Endothelial cell of hepatic sinusoid (primary cell): ENCODE data around the gene KLHL4.
"Not testable (repeated sequence)": the region's sequence is repeated elsewhere in the genome, so short reads cannot be mapped to it uniquely, and the experiment has no call there.

Experiments used
- in situ Hi-C: cut with HindIII; loops from 2 replicates; pipeline ENCODE4 v1.10.0; 2017; ENCODE audit warnings: low sequenced_read_pairs

Gene KLHL4

DNA sequence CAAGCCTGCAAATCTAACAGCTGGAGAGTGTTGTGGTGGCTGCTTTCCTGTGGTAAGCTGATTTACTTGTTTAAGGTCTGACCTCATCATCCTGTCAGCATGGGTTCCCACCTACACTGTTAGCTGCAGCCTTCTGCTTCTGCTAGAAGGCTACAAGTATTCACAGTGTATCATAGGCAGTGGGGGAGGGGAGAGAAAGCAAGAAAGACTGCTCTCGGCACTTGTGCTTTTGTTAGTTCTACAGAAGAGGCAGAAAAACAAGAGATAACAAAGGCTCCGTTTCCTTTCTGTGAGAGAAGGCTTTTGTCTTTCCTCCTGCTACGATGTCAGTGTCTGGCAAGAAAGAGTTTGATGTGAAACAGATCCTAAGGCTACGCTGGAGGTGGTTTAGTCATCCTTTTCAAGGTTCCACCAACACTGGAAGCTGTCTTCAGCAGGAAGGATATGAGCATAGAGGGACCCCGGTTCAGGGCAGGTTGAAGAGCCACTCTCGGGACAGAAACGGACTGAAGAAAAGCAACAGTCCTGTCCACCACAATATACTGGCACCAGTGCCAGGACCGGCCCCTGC is at the start of gene KLHL4:
TSS of gene KLHL4 (plus strand) at position 232 of the 571 bp plus-strand sequence. CDS start at position 324, 92 bp downstream.
- in situ Hi-C loops: no loop called here

- in situ Hi-C loops: no loop called here
Observed at GRCh38 chrX:87468941-87469340, 48.7 kb upstream of the KLHL4 start.

GRCh38 chrX:87475793-87476192 is 41.8 kb upstream of the KLHL4 start:
- in situ Hi-C loops: no loop called here

GRCh38 chrX:87478703-87479102 is 38.9 kb upstream of the KLHL4 start:
- in situ Hi-C loops: not testable (repeated sequence)

- in situ Hi-C loops: no loop called here
Observed at GRCh38 chrX:87489071-87489470, 28.5 kb upstream of the KLHL4 start.

- in situ Hi-C loops: no loop called here
Observed at GRCh38 chrX:87515836-87516235, 1.8 kb upstream of the KLHL4 start.

- in situ Hi-C loops: no loop called here
Observed at GRCh38 chrX:87516717-87517121, 883 bp upstream of the KLHL4 start.

- in situ Hi-C loops: no loop called here
Observed at GRCh38 chrX:87518504-87518903, 902 bp downstream of the KLHL4 start.

DNA sequence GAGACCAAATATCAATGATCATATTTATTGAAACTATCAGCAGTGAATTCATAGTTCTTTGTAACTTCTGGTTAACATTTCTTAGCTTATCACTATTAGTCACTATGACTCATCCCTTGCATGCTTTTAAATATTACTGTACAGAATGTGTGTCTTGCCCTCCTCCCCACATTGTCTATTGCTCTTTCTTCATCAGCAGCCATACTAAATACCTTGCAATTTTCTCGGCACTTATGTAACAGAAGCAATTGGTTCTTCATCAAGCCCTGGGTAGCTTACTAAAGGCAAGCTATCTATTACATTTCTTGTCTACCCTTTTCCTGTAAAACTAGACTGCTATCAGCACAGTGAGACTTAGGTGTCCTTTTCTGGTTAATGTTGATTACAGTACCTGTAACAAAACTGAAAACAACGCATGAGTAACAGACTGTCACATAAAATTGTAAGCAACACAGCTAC is 8.2 kb downstream of the KLHL4 start:
- in situ Hi-C loops: no loop called here

DNA sequence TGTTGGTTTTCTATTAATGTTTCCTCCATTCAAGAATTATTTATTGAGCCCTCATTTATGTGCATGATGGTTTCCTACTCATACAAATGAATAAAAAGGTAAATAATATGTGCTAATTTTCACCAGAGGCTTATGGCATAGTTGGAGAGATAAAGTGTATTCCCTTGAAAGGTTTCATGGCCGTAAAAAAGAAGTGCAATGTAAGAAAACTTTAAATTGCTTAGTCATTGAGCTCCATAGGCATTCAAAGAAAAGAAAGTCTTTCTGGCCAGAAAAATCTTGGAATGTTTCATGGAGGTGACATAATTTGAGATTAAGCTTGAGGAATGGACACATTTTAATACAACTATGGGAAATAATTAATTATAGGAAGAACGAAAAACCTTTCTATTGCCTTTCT is 8.7 kb downstream of the KLHL4 start:
- in situ Hi-C loops: no loop called here

DNA sequence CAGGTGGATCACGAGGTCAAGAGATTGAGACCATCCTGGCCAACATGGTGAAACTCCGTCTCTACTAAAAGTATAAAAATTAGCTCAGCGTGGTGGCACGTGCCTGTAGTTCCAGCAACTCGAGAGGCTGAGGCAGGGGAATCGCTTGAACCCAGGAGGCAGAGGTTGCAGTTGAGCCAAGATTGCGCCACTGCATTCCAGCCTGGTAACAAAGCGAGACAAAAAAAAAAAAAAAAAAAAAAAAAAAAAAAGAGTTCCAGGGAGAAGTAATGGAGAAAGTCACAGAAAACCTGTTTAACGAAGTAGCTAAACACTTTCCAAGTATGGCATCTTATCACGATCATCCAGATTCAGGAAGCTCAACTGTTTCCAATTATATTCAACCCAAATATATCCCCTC is 10.9 kb downstream of the KLHL4 start:
- in situ Hi-C loops: no loop called here

DNA sequence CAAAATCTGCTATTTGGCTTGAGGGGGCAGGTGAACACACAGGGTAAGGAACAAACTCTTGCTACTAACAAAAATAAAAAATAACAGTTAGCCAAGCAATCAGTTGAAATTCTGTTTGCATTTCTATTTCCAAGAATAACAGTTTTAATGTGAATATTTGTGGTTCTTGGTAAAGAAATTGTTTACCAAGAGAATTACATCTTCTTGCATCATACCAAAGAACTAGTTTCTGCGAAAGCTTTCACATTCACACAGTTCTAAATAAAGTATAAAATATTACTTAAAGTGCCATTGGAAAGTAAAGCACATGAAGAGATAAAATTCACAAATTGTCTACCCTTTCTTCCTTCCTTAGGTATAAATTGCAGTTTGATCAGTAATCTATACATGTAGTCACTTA is 54.4 kb downstream of the KLHL4 start:
- in situ Hi-C loops: no loop called here

DNA sequence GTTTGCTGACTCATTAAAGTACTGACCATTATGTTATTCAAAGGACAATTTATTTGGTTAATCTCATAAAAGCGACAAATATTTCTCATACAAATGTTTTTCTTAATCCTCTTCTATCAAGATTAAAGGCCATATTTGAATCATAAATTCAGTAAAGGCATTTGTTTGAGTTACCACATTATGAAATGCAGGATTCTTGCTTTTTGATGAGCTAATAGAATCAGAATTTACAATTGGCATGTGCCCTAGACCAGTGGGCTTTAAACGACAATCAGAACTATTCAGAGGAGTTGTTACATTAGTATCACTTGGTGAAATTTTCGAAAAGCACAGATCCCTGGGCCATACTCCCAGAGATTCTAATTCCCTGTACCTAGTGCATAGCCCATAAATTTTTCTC is 55.3 kb downstream of the KLHL4 start:
- in situ Hi-C loops: no loop called here

DNA sequence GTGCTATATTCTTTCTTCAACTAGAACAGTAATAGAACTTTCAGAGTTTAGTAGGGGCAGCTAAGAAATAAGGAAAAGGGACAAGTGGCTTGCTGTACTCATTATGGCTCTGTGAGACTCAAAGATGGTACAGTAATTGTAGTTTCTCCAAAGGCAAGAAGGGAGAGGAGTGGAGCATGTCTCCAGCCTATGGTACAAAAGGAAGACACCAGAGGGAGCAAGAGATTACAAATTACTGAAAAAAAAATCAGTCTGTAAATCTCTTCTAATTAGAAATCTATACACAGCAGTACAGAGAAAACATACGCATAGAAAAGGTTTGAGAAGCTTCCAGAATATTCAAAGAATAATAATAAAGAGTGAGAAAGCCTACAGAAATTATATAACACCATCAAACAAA is 61.4 kb downstream of the KLHL4 start:
- in situ Hi-C loops: no loop called here

- in situ Hi-C loops: no loop called here
Observed at GRCh38 chrX:87580862-87581261, 63.3 kb downstream of the KLHL4 start.

DNA sequence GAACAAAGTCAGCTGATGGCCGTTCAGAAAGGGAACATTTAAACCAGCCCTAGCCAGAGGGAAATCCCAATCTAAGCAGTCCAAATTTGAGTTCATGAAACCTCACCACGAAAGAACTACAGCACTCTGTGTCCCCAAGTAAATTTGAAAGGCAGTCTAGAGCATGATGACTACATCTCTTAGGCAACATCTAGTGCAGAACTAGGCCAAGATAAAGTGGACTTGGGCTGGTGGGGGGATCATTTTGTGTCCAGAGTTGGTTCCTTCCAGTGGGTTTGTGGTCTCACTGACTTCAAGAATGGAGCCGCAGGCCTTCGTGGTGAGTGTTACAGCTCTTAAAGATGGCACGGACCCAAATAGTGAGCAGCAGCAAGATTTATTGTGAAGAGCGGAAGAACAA is 64.9 kb downstream of the KLHL4 start:
- in situ Hi-C loops: no loop called here

- in situ Hi-C loops: no loop called here
Observed at GRCh38 chrX:87583679-87584078, 66.1 kb downstream of the KLHL4 start.

- in situ Hi-C loops: no loop called here
Observed at GRCh38 chrX:87616371-87616770, 98.8 kb downstream of the KLHL4 start.

GRCh38 chrX:87621697-87622096 is 104.1 kb downstream of the KLHL4 start:
- in situ Hi-C loops: no loop called here

GRCh38 chrX:87626996-87627395 is 109.4 kb downstream of the KLHL4 start:
- in situ Hi-C loops: no loop called here

- in situ Hi-C loops: no loop called here
Observed at GRCh38 chrX:87634361-87634760, 116.8 kb downstream of the KLHL4 start.

DNA sequence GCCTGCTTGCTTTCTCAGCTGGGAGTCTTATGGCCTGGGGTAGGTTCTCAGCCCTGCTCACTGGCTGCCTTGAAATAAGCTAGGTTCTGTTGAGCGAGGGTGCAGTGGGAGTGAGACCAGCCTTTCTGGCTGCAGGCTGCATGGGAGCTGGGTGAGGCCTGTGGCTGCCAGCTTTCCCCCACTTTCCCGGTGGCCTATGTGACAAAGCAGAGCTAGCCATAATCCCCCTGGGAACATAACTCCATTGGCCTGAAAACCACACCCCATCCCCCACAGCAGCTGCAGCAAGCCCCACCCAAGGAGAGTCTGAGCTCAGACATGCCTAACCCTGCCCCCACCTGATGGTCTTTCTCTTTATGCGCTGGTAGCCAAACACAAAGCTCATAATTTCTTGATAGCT is 118.9 kb downstream of the KLHL4 start:
- in situ Hi-C loops: no loop called here

GRCh38 chrX:87641439-87641838 is 123.8 kb downstream of the KLHL4 start:
- in situ Hi-C loops: not testable (repeated sequence)
